H9 (cell line): Measurements from ENCODE around the gene MACROD1. TPM values are rescaled to one million over a fixed set of nuclear protein-coding genes. Genes with fewer than 3 reads are reported as not detected.

ENCODE experiments used
- DNase-seq: peaks from one replicate; pipeline ENCODE4 v3.0.0-alpha.2; 2017
- H2AFZ ChIP-seq: one replicate; pipeline ENCODE4 v1.6.1; 2013; ENCODE audit warnings: mild to moderate bottlenecking, low read length, control low read depth, moderate library complexity
- H2AK5ac ChIP-seq: 2 replicates; pipeline ENCODE4 v1.6.1; 2013; ENCODE audit warnings: low read length, control low read depth, mixed read lengths; ENCODE audit not compliant: insufficient read length
- H2BK120ac ChIP-seq: one replicate; pipeline ENCODE4 v1.6.1; 2013; ENCODE audit warnings: low read depth, mild to moderate bottlenecking, low read length, control low read depth, inconsistent platforms; ENCODE audit not compliant: poor library complexity, severe bottlenecking
- H2BK12ac ChIP-seq: 2 replicates; pipeline ENCODE4 v1.6.1; 2013; ENCODE audit warnings: low read length, control low read depth, mixed read lengths, low read depth; ENCODE audit not compliant: insufficient read length
- H2BK15ac ChIP-seq: 2 replicates; pipeline ENCODE4 v1.6.1; 2013; ENCODE audit warnings: low read depth, low read length, control low read depth
- H2BK20ac ChIP-seq: one replicate; pipeline ENCODE4 v1.6.1; 2013; ENCODE audit warnings: low read depth, mild to moderate bottlenecking, low read length, control low read depth, inconsistent platforms; ENCODE audit not compliant: poor library complexity, severe bottlenecking
- H2BK5ac ChIP-seq: 2 replicates; pipeline ENCODE4 v1.6.1; 2013; ENCODE audit warnings: low read length, control low read depth, mixed read lengths; ENCODE audit not compliant: insufficient read length
- H3K14ac ChIP-seq: 2 replicates; pipeline ENCODE4 v1.6.1; 2013; ENCODE audit warnings: low read length, control low read depth; ENCODE audit not compliant: insufficient read depth
- H3K18ac ChIP-seq: 2 replicates; pipeline ENCODE4 v1.6.1; 2013; ENCODE audit warnings: low read depth, mild to moderate bottlenecking, mixed read lengths, low read length, control low read depth; ENCODE audit not compliant: insufficient read length
- H3K23ac ChIP-seq: 2 replicates; pipeline ENCODE4 v1.6.1; 2013; ENCODE audit warnings: low read length, control low read depth, mixed read lengths, low read depth; ENCODE audit not compliant: insufficient read length
- H3K23me2 ChIP-seq: 2 replicates; pipeline ENCODE4 v1.6.1; 2013; ENCODE audit warnings: low read depth, mild to moderate bottlenecking, mixed read lengths, low read length, control low read depth; ENCODE audit not compliant: insufficient read length, poor library complexity, severe bottlenecking
- H3K27ac ChIP-seq: 2 replicates; pipeline ENCODE4 v1.5.1; 2013; ENCODE audit warnings: low read length, control low read depth, mixed read lengths, low read depth; ENCODE audit not compliant: insufficient read length
- H3K27me3 ChIP-seq: 2 replicates; pipeline ENCODE4 v1.6.1; 2013; ENCODE audit warnings: low read length, control low read depth, inconsistent platforms; ENCODE audit not compliant: insufficient read depth
- H3K4ac ChIP-seq: 2 replicates; pipeline ENCODE4 v1.6.1; 2013; ENCODE audit warnings: low read depth, mild to moderate bottlenecking, control low read depth, inconsistent platforms, low read length, moderate library complexity
- H3K4me1 ChIP-seq: 2 replicates; pipeline ENCODE4 v1.6.1; 2013; ENCODE audit warnings: low read length, control low read depth, inconsistent platforms; ENCODE audit not compliant: insufficient read depth
- H3K4me2 ChIP-seq: 2 replicates; pipeline ENCODE4 v1.6.1; 2013; ENCODE audit warnings: low read length, control low read depth, mixed read lengths; ENCODE audit not compliant: insufficient read length, insufficient read depth
- H3K56ac ChIP-seq: 2 replicates; pipeline ENCODE4 v1.6.1; 2013; ENCODE audit warnings: low read depth, mild to moderate bottlenecking, mixed read lengths, low read length, control low read depth; ENCODE audit not compliant: insufficient read length
- H3K79me1 ChIP-seq: 2 replicates; pipeline ENCODE4 v1.6.1; 2013; ENCODE audit warnings: low read depth, mild to moderate bottlenecking, moderate library complexity, low read length, control low read depth, inconsistent platforms; ENCODE audit not compliant: insufficient read depth, poor library complexity, severe bottlenecking
- H3K79me2 ChIP-seq: 2 replicates; pipeline ENCODE4 v1.6.1; 2013; ENCODE audit warnings: low read length, control low read depth, inconsistent platforms; ENCODE audit not compliant: insufficient read depth
- H3K9ac ChIP-seq: 2 replicates; pipeline ENCODE4 v1.6.1; 2013; ENCODE audit warnings: low read length, control low read depth, mixed read lengths; ENCODE audit not compliant: insufficient read length; ENCODE audit errors: extremely low read depth
- H3K9me3 ChIP-seq: one replicate; pipeline ENCODE4 v1.6.1; 2013; ENCODE audit warnings: low read depth, low read length, inconsistent platforms; ENCODE audit not compliant: control insufficient read depth
- H3T11ph ChIP-seq: one replicate; pipeline ENCODE4 v1.6.1; 2013; ENCODE audit warnings: mild to moderate bottlenecking, low read length, control low read depth, inconsistent platforms
- H4K20me1 ChIP-seq: one replicate; pipeline ENCODE4 v1.6.1; 2013; ENCODE audit not compliant: control insufficient read depth, insufficient read length, insufficient read depth
- H4K5ac ChIP-seq: 2 replicates; pipeline ENCODE4 v1.6.1; 2013; ENCODE audit warnings: low read depth, mild to moderate bottlenecking, mixed read lengths, low read length, control low read depth; ENCODE audit not compliant: insufficient read length
- H4K8ac ChIP-seq: replicated peaks from 2 replicates; pipeline ENCODE4 v1.6.1; 2013; ENCODE audit warnings: low read length, control low read depth, mixed read lengths, low read depth; ENCODE audit not compliant: insufficient read length
- H4K91ac ChIP-seq: 2 replicates; pipeline ENCODE4 v1.6.1; 2013; ENCODE audit warnings: low read depth, mild to moderate bottlenecking, moderate library complexity, mixed read lengths, low read length, control low read depth; ENCODE audit not compliant: insufficient read length
- H3K27ac Mint-ChIP-seq, 3 experiments: 2 replicates in 2 of 3; 3 replicates in 1 of 3; pipeline ENCODE4 v1.8.0; 2020 to 2021; ENCODE audit warnings: mixed read lengths in 3 of 3, mild to moderate bottlenecking in 1 of 3, moderate library complexity in 1 of 3
- H3K27me3 Mint-ChIP-seq: 2 replicates; pipeline ENCODE4 v1.8.0; 2021; ENCODE audit warnings: low read depth, mild to moderate bottlenecking, moderate library complexity, mixed read lengths
- H3K36me3 Mint-ChIP-seq, 3 experiments: 2 replicates in 2 of 3; 3 replicates in 1 of 3; pipeline ENCODE4 v1.8.0; 2020 to 2021; ENCODE audit warnings: low read depth in 3 of 3, mixed read lengths in 3 of 3; ENCODE audit not compliant: insufficient read depth in 1 of 3
- H3K4me1 Mint-ChIP-seq, 2 experiments: 2 replicates each; pipeline ENCODE4 v1.8.0; 2020; ENCODE audit warnings: mixed read lengths in 2 of 2
- H3K4me3 Mint-ChIP-seq, 2 experiments: 2 replicates in 1 of 2; 3 replicates in 1 of 2; pipeline ENCODE4 v1.8.0; 2020 to 2021; ENCODE audit warnings: mild to moderate bottlenecking in 2 of 2, mixed read lengths in 2 of 2, moderate library complexity in 1 of 2
- H3K9me3 Mint-ChIP-seq, 2 experiments: 2 replicates in 1 of 2; 3 replicates in 1 of 2; pipeline ENCODE4 v1.8.0; 2020; ENCODE audit warnings: mild to moderate bottlenecking in 2 of 2, mixed read lengths in 2 of 2, moderate library complexity in 1 of 2
- CTCF ChIP-seq: fragments of 200-600 bp; sonication (generic); conservative IDR thresholded peaks from 3 replicates; pipeline ENCODE4 v1.8.0; 2021; ENCODE audit warnings: antibody characterized with exemption, mild to moderate bottlenecking
- WGBS: extraction: QIAGEN DNeasy Blood & Tissue Kit; methylation state at CpG from one replicate; pipeline ENCODE4 v1.1.7; 2013; ENCODE audit warnings: missing lambda C conversion rate, low lambda C conversion rate, mixed read lengths; ENCODE audit not compliant: insufficient read length; ENCODE audit errors: extremely low coverage; 5-methylcytosine and 5-hydroxymethylcytosine counted together
- total RNA-seq: library from RNA; stranded (reverse); gene quantifications from 2 replicates; pipeline ENCODE4 v1.2.1, GENCODE V29; 2021

The MACROD1 gene
- total RNA-seq, 1 experiment from 2014 or later: 21.2 TPM

- H2BK15ac ChIP-seq: no peak overlapping the region
- Mint-ChIP-seq H3K4me3 (no peak overlapping the region), H3K4me1 (peaks cover under 1 to 16% of the 10 kb centered on the region in 2 experiments; a peak in 3 of 4 replicates), H3K27ac (no peak overlapping the region), H3K27me3 (peaks cover 32% of the 10 kb centered on the region), H3K9me3 (no peaks in the 10 kb centered on the region), H3K36me3 (peaks cover 0 to 3% (median 0%) of the 10 kb centered on the region in 3 experiments; a peak in 1 of 7 replicates)
- H3K18ac ChIP-seq: no peak overlapping the region
- H3K4me2 ChIP-seq: no peak overlapping the region
- H4K20me1 ChIP-seq: no peaks in the 10 kb centered on the region
- no peaks in the 10 kb centered on the region for H3K4me1 ChIP-seq
- H4K91ac ChIP-seq: no peak overlapping the region
- no peak for DNase-seq
- H2BK120ac ChIP-seq: no peak overlapping the region
- no peak overlapping the region for H2BK20ac ChIP-seq
- H2BK5ac ChIP-seq: no peak overlapping the region
- H3K4ac ChIP-seq: no peak overlapping the region
- H2AFZ ChIP-seq: no peak overlapping the region
- no peak for TF ChIP-seq CTCF
- no peak overlapping the region for H3K23ac ChIP-seq
- no peaks in the 10 kb centered on the region; the same call in 1 of the 2 replicates for H3K79me2 ChIP-seq
- no peaks in the 10 kb centered on the region for H3K23me2 ChIP-seq
- no peak overlapping the region for H3K14ac ChIP-seq
- no peaks in the 10 kb centered on the region for H3K9me3 ChIP-seq
- H2AK5ac ChIP-seq: no peak overlapping the region
- H3K79me1 ChIP-seq: no peaks in the 10 kb centered on the region
- H2BK12ac ChIP-seq: no peak overlapping the region
- no peak overlapping the region for H3K27ac ChIP-seq
- H3K9ac ChIP-seq: no peak overlapping the region
- H3K27me3 ChIP-seq: peaks cover 6% of the 10 kb centered on the region; the same call in 1 of the 2 replicates
- no peak overlapping the region for H3T11ph ChIP-seq
- no CpG with 5 or more reads among the region's 47 CpGs for WGBS
- H4K5ac ChIP-seq: no peak overlapping the region
- no peak overlapping the region for H4K8ac ChIP-seq
- no peak overlapping the region for H3K56ac ChIP-seq
Measured at GRCh38 chr11:64115531-64116522, 50.1 kb downstream of the MACROD1 start.
